NCI-H2171 treated with DMSO at 0.1 percent for 48 hours (cell line): Measurements from ENCODE around the gene RABIF.
"Not testable (repeated sequence)": the region's sequence is repeated elsewhere in the genome, so short reads cannot be mapped to it uniquely, and the experiment has no call there.

Source experiments
- DNase-seq: peaks from one replicate; lab custom pipeline; 2025; lab: John Stamatoyannopoulos, UW

Gene RABIF

DNA sequence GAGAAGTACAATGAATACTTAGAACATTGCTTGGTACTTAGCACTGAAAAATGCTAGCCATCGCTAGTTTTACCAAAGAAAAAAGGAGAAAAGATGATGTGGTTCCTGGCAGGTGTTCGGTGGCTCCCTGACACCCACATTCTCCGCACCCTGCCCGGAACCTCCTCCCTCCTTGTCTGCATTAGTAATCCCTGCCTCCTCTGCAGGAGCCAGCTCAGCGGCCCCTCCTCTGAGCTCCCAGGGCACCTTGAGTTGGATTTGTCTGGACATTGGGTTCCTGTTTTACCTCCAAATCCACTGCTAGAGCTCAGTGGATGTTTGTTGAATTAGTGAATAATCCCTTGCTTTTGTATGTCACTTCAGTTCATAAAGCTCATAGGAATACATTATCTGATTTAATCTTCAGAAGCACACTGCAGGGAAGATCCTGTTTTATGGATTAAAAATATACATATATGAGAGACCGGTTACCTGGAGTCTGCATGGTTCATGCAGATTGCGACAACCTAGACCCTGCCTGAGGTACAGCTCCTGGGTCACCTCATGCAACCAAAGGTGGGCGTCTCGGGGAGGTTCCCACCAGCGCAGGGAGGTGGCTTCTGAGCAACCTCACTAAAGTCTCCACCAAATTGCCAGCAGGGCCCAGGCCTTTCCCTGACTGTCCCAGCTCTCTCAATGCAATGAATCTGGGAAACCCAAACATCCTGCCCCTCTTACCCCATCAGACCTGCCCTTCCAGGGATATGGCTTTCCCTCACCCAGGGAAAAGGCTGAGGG lies 54.0 kb downstream of the RABIF start:
- no peak for DNase-seq

DNA sequence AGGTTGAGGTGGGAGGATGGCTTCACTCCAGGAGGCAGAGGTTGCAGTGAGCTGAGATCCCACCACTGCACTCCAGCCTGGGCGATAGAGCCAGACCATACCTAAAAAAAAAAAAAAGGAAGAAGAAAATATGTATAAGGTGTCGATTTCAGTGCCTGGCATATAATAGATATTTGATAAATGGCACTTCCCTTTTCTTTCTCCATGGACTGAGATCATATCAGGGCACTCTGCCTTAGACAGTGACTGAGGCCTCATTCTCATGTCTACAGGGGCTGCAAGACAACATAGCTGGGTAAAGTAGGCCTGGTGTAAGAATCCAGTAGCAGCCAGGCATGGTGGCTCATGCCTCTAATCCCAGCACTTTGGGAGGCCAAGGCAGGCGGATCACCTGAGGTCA lies 57.0 kb downstream of the RABIF start:
- DNase-seq = no peak

DNA sequence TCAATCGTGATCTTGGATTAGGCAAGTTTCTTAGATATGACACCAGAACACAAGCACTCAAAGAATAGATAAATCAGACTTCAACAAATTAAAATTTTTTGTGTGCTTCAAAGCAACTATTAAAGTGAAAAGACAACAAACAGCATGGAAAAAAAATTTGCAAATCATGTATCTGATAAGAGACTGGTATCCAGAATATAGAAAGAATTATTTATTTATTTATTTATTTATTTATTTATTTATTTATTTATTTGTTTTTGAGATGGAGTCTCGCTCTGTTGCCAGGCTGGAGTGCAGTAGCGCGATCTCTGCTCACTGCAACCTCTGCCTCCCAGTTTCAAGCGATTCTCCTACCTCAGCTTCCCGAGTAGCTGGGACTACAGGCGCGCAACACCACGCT lies 59.7 kb downstream of the RABIF start:
- not testable (repeated sequence) for DNase-seq
